Hepatocyte (in vitro differentiated cells): Measurements from ENCODE around the gene RAP1GAP2. TPM values are rescaled to one million over a fixed set of nuclear protein-coding genes. Genes with fewer than 3 reads are reported as not detected.
A peak's percentile ranks its signal among the peaks of the same experiment; 100 is the strongest.

Source experiments
- DNase-seq: peaks from one replicate; pipeline ENCODE4 v3.0.0-alpha.2; 2016; ENCODE audit warnings: low spot score
- H2AFZ ChIP-seq: fragments of 200-600 bp; sonication (generic); 2 replicates; pipeline ENCODE4 v1.6.0; 2016; ENCODE audit warnings: antibody characterized with exemption, mild to moderate bottlenecking
- H3K27ac ChIP-seq: fragments of 200-600 bp; sonication (generic); 2 replicates; pipeline ENCODE4 v1.5.1; 2016; ENCODE audit warnings: mild to moderate bottlenecking
- H3K27me3 ChIP-seq: fragments of 200-600 bp; sonication (generic); 2 replicates; pipeline ENCODE4 v1.6.1; 2016
- H3K36me3 ChIP-seq: fragments of 200-600 bp; sonication (generic); replicated peaks from 2 replicates; pipeline ENCODE4 v1.5.1; 2016; ENCODE audit warnings: low read depth; ENCODE audit not compliant: insufficient read depth
- H3K4me1 ChIP-seq: fragments of 200-600 bp; sonication (generic); 2 replicates; pipeline ENCODE4 v1.5.1; 2016; ENCODE audit warnings: mild to moderate bottlenecking, moderate library complexity; ENCODE audit not compliant: insufficient read depth
- H3K4me2 ChIP-seq: fragments of 200-600 bp; sonication (generic); 2 replicates; pipeline ENCODE4 v1.6.0; 2016
- H3K4me3 ChIP-seq: fragments of 200-600 bp; sonication (generic); 2 replicates; pipeline ENCODE4 v1.5.1; 2016; ENCODE audit warnings: mild to moderate bottlenecking
- H3K79me2 ChIP-seq: fragments of 200-600 bp; sonication (generic); 2 replicates; pipeline ENCODE4 v1.6.0; 2017; ENCODE audit warnings: mild to moderate bottlenecking
- H3K9me2 ChIP-seq: fragments of 200-600 bp; sonication (generic); replicated peaks from 2 replicates; pipeline ENCODE4 v1.6.0; 2017; ENCODE audit warnings: mild to moderate bottlenecking; ENCODE audit not compliant: insufficient read depth
- H3K9me3 ChIP-seq: fragments of 200-600 bp; sonication (generic); 2 replicates; pipeline ENCODE4 v1.5.1; 2016; ENCODE audit warnings: low read depth, mild to moderate bottlenecking
- H4K20me1 ChIP-seq: fragments of 200-600 bp; sonication (generic); 2 replicates; pipeline ENCODE4 v1.6.0; 2016; ENCODE audit warnings: mild to moderate bottlenecking; ENCODE audit not compliant: insufficient read depth, poor library complexity, severe bottlenecking
- CTCF ChIP-seq: fragments of 200-600 bp; sonication (generic); IDR thresholded peaks from 2 replicates; pipeline ENCODE4 v1.5.1; 2016; ENCODE audit warnings: antibody characterized with exemption, mild to moderate bottlenecking; ENCODE audit not compliant: poor library complexity
- EZH2 ChIP-seq: fragments of 200-600 bp; sonication (generic); IDR thresholded peaks from 2 replicates; pipeline ENCODE4 v1.6.1; 2016; ENCODE audit warnings: antibody characterized with exemption, mild to moderate bottlenecking, borderline replicate concordance
- EZH2phosphoT487 ChIP-seq: fragments of 200-600 bp; sonication (generic); IDR thresholded peaks from one replicate; pipeline ENCODE4 v1.6.1; 2018; ENCODE audit warnings: antibody characterized with exemption, mild to moderate bottlenecking, low read depth, moderate library complexity; ENCODE audit not compliant: unreplicated experiment, severe bottlenecking
- WGBS: methylation state at CpG from one replicate; pipeline ENCODE4 v1.1.6; 2016; ENCODE audit warnings: low lambda C conversion rate; ENCODE audit errors: missing lambda C conversion rate; 5-methylcytosine and 5-hydroxymethylcytosine counted together
- polyA plus RNA-seq: library from polyadenylated mRNA; unstranded; fragments of >200 nt; fragmentation: Nextera tagmentation; extraction: Ambion mirVana; gene quantifications from 2 replicates; pipeline ENCODE4 v1.2.1, GENCODE V29; 2016
- total RNA-seq: library from RNA; depleted of rRNA; stranded (reverse); fragments of >200 nt; gene quantifications from 2 replicates; pipeline ENCODE4 v1.2.3, GENCODE V29; 2014

The RAP1GAP2 gene
- total and polyA plus RNA-seq, 2 experiments from 2014 or later = 3.0 to 10.0 TPM

GRCh38 chr17:2961446-2961845, 165.2 kb downstream of the RAP1GAP2 start:
- no peak for DNase-seq
- Histone ChIP-seq H3K36me3 (no peaks in the 10 kb centered on the region), H3K4me3 (no peak overlapping the region), H3K4me1 (peaks cover 39% of the 10 kb centered on the region), H3K27me3 (no peaks in the 10 kb centered on the region), H3K9me3 (no peaks in the 10 kb centered on the region), H3K79me2 (no peaks in the 10 kb centered on the region), H3K27ac (peak overlapping the region; percentile 94), H3K9me2 (no peaks in the 10 kb centered on the region), H4K20me1 (no peaks in the 10 kb centered on the region), H2AFZ (no peak overlapping the region), H3K4me2 (no peak overlapping the region)
- WGBS = 86% methylated on average over 8 of the region's 8 CpGs
- TF ChIP-seq EZH2phosphoT487 = no peak
- TF ChIP-seq EZH2 = no peak
- no peak for TF ChIP-seq CTCF

- H2AFZ ChIP-seq = no peak overlapping the region
- no peaks in the 10 kb centered on the region for H3K9me3 ChIP-seq
- H3K4me1 ChIP-seq = peaks cover 39% of the 10 kb centered on the region
- DNase-seq = no peak
- no peaks in the 10 kb centered on the region for H3K27me3 ChIP-seq
- H3K4me3 ChIP-seq = no peak overlapping the region
- no peak overlapping the region for H3K4me2 ChIP-seq
- H3K79me2 ChIP-seq = no peaks in the 10 kb centered on the region
- no peak for TF ChIP-seq EZH2
- TF ChIP-seq CTCF = no peak
- TF ChIP-seq EZH2phosphoT487 = no peak
- no peaks in the 10 kb centered on the region for H3K9me2 ChIP-seq
- no peak overlapping the region for H3K27ac ChIP-seq
- no peaks in the 10 kb centered on the region for H3K36me3 ChIP-seq
- WGBS = 89% methylated on average over 7 of the region's 7 CpGs
- H4K20me1 ChIP-seq = no peaks in the 10 kb centered on the region
Observed at GRCh38 chr17:2962236-2962635, 166.0 kb downstream of the RAP1GAP2 start.

- H4K20me1 ChIP-seq = no peaks in the 10 kb centered on the region
- no peak overlapping the region for H3K4me2 ChIP-seq
- no peak for DNase-seq
- 83% methylated on average over 14 of the region's 14 CpGs for WGBS
- no peak overlapping the region for H2AFZ ChIP-seq
- no peaks in the 10 kb centered on the region for H3K36me3 ChIP-seq
- H3K79me2 ChIP-seq = no peaks in the 10 kb centered on the region
- peaks cover 39% of the 10 kb centered on the region for H3K4me1 ChIP-seq
- H3K9me2 ChIP-seq = no peaks in the 10 kb centered on the region
- no peak overlapping the region for H3K27ac ChIP-seq
- no peak for TF ChIP-seq EZH2
- no peak for TF ChIP-seq CTCF
- TF ChIP-seq EZH2phosphoT487 = no peak
- no peaks in the 10 kb centered on the region for H3K27me3 ChIP-seq
- no peak overlapping the region for H3K4me3 ChIP-seq
- H3K9me3 ChIP-seq = no peaks in the 10 kb centered on the region
Observed at GRCh38 chr17:2962729-2963128, 166.5 kb downstream of the RAP1GAP2 start.
